ENCODE measurements around the gene CELA2A. TPM values are rescaled to one million over a fixed set of nuclear protein-coding genes. Genes with fewer than 3 reads are reported as not detected.
A peak's percentile ranks its signal among the peaks of the same experiment; 100 is the strongest.

CELA2A gene
- total and polyA plus RNA-seq, 4 experiments from 2014 or later: not detected

DNA sequence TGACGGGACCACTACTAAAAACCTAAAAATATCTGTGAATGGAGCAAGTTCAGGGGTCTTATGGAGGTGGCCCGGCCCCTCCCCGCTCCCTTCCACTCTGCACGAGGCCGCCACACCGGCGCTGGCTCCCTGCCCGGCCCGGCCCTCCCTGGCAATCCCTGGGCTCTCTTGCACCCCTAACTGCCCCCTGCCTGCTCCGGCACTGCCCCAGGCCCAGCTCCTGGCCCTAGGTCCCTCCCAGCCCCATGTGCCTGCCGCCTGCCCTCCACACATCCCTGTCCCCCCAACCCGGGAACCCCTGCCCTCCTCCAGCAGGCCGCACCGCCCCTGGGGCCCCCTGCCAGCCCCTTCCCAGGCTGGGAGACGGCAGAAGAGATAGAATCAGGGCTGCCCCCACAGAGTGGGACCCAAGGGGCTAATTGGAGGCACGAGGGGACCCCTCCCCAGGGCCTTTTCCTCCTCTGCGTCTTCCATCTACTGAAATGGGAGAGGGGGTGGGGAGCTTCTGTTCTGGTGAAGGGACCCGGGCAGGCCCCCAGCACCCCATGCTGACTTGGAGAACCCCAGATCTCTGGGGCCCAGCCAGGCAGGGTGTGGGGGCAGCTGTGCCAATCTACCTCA, 27.6 kb upstream of the CELA2A start:
- ChIA-PET CTCF (ENCODE audit: partially characterized antibody) (interaction anchor here (1.2 to 14.3 kb wide), 5 partner anchors 9 to 107 kb away, joined by 3 to 274 read pairs (median 4); no protein-coding TSS in a partner anchor), POLR2A (ENCODE audit: partially characterized antibody) (interaction anchor here (4.1 kb wide), 1 partner anchor 105 kb away, joined by 21 read pairs; no protein-coding TSS in a partner anchor)
- no peaks in the 10 kb centered on the region for H3K9me3 Mint-ChIP-seq
- H3K4me3 Mint-ChIP-seq: no peak overlapping the region
- Histone ChIP-seq H3K9me3 (ENCODE audit: control insufficient read depth in 1 of 2, low read length in 2 of 2) (no peaks in the 10 kb centered on the region), H3K4me1 (ENCODE audit: insufficient read depth, low read length) (no peaks in the 10 kb centered on the region), H3K36me3 (ENCODE audit: insufficient read depth, low read length) (peaks cover 9% of the 10 kb centered on the region), H3K27me3 (ENCODE audit: insufficient read depth, low read length) (no peaks in the 10 kb centered on the region), H3K27ac (ENCODE audit: low read depth, low read length) (no peak overlapping the region), H3K4me3 (ENCODE audit: low read length in 2 of 2) (no peak overlapping the region)
- no peak for DNase-seq
- peak overlapping the region in 2 of 7 donors; percentile 86 to 89 for H3K27ac Mint-ChIP-seq
- H3K27me3 Mint-ChIP-seq: no peaks in the 10 kb centered on the region
- intact Hi-C loops (cut with micrococcal nuclease): no loop called here
- H3K36me3 Mint-ChIP-seq: peaks cover 12 to 47% of the 10 kb centered on the region in 2 donors
- peaks cover 0 to 16% (median 1%) of the 10 kb centered on the region in 4 donors for H3K4me1 Mint-ChIP-seq

DNA sequence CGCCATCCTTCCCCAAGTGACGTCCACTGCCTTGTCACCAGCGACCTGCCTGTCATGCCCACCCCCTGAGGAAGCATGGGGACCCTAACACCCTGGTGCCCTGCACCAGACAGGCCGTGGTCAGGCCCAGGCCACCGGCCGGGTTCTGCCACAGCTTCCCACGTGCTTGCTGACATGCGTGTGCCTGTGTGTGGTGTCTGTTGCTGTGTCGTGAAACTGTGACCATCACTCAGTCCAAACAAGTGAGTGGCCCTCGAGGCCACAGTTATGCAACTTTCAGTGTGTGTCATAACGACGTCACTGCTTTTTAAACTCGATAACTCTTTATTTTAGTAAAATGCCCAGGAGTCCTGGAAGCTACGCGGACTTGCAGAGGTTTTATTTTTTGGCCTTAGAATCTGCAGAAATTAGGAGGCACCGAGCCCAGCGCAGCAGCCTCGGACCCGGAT, 26.8 kb upstream of the CELA2A start:
- peaks cover 12 to 41% of the 10 kb centered on the region in 2 donors for H3K36me3 Mint-ChIP-seq
- no peak overlapping the region for H3K4me3 ChIP-seq (ENCODE audit: low read length in 2 of 2)
- no peaks in the 10 kb centered on the region for H3K4me1 ChIP-seq (ENCODE audit: insufficient read depth, low read length)
- H3K27ac Mint-ChIP-seq: peak overlapping the region in 4 of 7 donors; percentile 67 to 89 (median 86)
- DNase-seq: no peak
- H3K36me3 ChIP-seq (ENCODE audit: insufficient read depth, low read length): peaks cover 9% of the 10 kb centered on the region
- no peak overlapping the region for H3K4me3 Mint-ChIP-seq
- ChIA-PET CTCF (ENCODE audit: partially characterized antibody) (interaction anchor here (1.0 to 14.3 kb wide), 10 partner anchors 10 to 301 kb away, joined by 3 to 274 read pairs (median 6); no protein-coding TSS in a partner anchor), POLR2A (ENCODE audit: partially characterized antibody) (interaction anchor here (4.1 kb wide), 1 partner anchor 106 kb away, joined by 21 read pairs; no protein-coding TSS in a partner anchor)
- no peaks in the 10 kb centered on the region for H3K27me3 Mint-ChIP-seq
- H3K27me3 ChIP-seq (ENCODE audit: insufficient read depth, low read length): no peaks in the 10 kb centered on the region
- intact Hi-C loops (cut with micrococcal nuclease): no loop called here
- H3K27ac ChIP-seq (ENCODE audit: low read depth, low read length): no peak overlapping the region
- no peaks in the 10 kb centered on the region for H3K9me3 Mint-ChIP-seq
- peaks cover 0 to 8% (median 0%) of the 10 kb centered on the region in 4 donors for H3K4me1 Mint-ChIP-seq
- H3K9me3 ChIP-seq (ENCODE audit: control insufficient read depth in 1 of 2, low read length in 2 of 2): no peaks in the 10 kb centered on the region

GRCh38 chr1:15430787-15431570, 25.6 kb upstream of the CELA2A start:
- peaks cover 8 to 32% of the 10 kb centered on the region in 2 donors for H3K36me3 Mint-ChIP-seq
- H3K27ac ChIP-seq (ENCODE audit: low read depth, low read length): no peak overlapping the region
- H3K4me1 Mint-ChIP-seq: peaks cover 0 to 7% (median 0%) of the 10 kb centered on the region in 4 donors
- no peaks in the 10 kb centered on the region for H3K9me3 Mint-ChIP-seq
- no peaks in the 10 kb centered on the region for H3K9me3 ChIP-seq (ENCODE audit: control insufficient read depth in 1 of 2, low read length in 2 of 2)
- no peak overlapping the region for H3K4me3 Mint-ChIP-seq
- POLR2A ChIA-PET (ENCODE audit: partially characterized antibody): interaction anchor here (0.7 to 4.1 kb wide), 4 partner anchors 9 to 111 kb away, joined by 3 to 21 read pairs (median 6); no protein-coding TSS in a partner anchor
- CTCF ChIA-PET (ENCODE audit: partially characterized antibody): interaction anchor here (0.6 to 14.3 kb wide), 16 partner anchors 9 to 303 kb away, joined by 3 to 274 read pairs (median 6); no protein-coding TSS in a partner anchor
- H3K36me3 ChIP-seq (ENCODE audit: insufficient read depth, low read length): peaks cover 9% of the 10 kb centered on the region
- no peaks in the 10 kb centered on the region for H3K27me3 Mint-ChIP-seq
- intact Hi-C loops (cut with micrococcal nuclease): no loop called here
- no peaks in the 10 kb centered on the region for H3K4me1 ChIP-seq (ENCODE audit: insufficient read depth, low read length)
- peak; percentile 62 to 75 (median 65) for DNase-seq
- H3K27ac Mint-ChIP-seq: peak overlapping the region in 5 of 7 donors; percentile 42 to 86 (median 72)
- H3K27me3 ChIP-seq (ENCODE audit: insufficient read depth, low read length): no peaks in the 10 kb centered on the region
- H3K4me3 ChIP-seq (ENCODE audit: low read length in 2 of 2): no peak overlapping the region

DNA sequence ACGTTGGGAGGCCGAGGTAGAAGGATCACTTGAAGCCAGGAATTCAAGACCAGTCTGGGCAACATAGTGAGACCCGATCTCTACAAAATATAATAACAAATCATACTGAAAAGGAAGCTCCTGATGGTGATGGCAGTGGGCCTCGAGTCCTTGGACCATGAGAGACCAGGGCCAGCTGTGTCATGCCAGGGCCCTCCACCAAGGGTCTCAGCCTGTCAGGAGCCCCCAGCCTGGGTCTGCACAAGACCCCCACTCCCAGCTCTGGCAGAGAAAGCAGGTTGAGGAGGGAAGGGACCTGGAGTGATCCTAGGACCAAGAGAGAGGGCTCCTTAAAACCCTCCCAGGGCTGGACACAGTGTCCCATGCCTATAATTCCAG, 25.0 kb upstream of the CELA2A start:
- Mint-ChIP-seq H3K27ac (peak overlapping the region in 1 of 7 donors; percentile 86), H3K9me3 (no peaks in the 10 kb centered on the region), H3K4me1 (peaks cover 0 to 2% (median 0%) of the 10 kb centered on the region in 4 donors), H3K27me3 (no peaks in the 10 kb centered on the region), H3K36me3 (peaks cover 2 to 27% of the 10 kb centered on the region in 2 donors), H3K4me3 (no peak overlapping the region)
- peaks cover 9% of the 10 kb centered on the region for H3K36me3 ChIP-seq (ENCODE audit: insufficient read depth, low read length)
- H3K4me1 ChIP-seq (ENCODE audit: insufficient read depth, low read length): no peaks in the 10 kb centered on the region
- no peaks in the 10 kb centered on the region for H3K9me3 ChIP-seq (ENCODE audit: control insufficient read depth in 1 of 2, low read length in 2 of 2)
- no peaks in the 10 kb centered on the region for H3K27me3 ChIP-seq (ENCODE audit: insufficient read depth, low read length)
- H3K27ac ChIP-seq (ENCODE audit: low read depth, low read length): no peak overlapping the region
- DNase-seq: no peak
- CTCF ChIA-PET (ENCODE audit: partially characterized antibody): interaction anchor here (0.6 to 14.3 kb wide), 17 partner anchors 10 to 303 kb away, joined by 3 to 274 read pairs (median 4); partner anchors contain the start of gene EFHD2
- POLR2A ChIA-PET (ENCODE audit: partially characterized antibody): interaction anchor here (0.7 to 4.1 kb wide), 4 partner anchors 20 to 111 kb away, joined by 3 to 21 read pairs (median 6); partner anchors contain the start of gene EFHD2
- no peak overlapping the region for H3K4me3 ChIP-seq (ENCODE audit: low read length in 2 of 2)
- intact Hi-C loops (cut with micrococcal nuclease): no loop called here

DNA sequence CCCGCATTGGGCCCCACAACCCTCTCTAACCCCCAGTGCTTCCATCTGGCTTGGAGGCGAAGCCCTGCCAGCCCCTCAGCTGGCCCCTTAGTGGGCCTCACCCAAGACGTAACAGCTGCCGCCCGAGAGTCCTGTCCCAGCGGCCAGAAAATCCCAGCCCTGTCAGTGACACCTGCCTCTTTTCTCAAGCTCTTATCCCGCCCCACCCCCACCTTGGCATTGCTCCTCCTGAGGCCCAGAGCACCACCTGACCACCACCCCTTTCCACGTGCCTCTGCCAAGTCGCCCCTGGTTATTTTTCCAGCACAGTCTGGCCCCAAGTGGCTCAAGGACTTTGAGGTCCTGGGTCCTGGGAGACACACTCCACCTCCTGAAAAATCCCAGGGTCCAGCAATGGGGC, 24.2 kb upstream of the CELA2A start:
- H3K9me3 Mint-ChIP-seq: no peaks in the 10 kb centered on the region
- Histone ChIP-seq H3K9me3 (ENCODE audit: control insufficient read depth in 1 of 2, low read length in 2 of 2) (no peaks in the 10 kb centered on the region), H3K4me3 (ENCODE audit: low read length in 2 of 2) (no peak overlapping the region), H3K27ac (ENCODE audit: low read depth, low read length) (no peak overlapping the region), H3K36me3 (ENCODE audit: insufficient read depth, low read length) (peaks cover 8% of the 10 kb centered on the region), H3K27me3 (ENCODE audit: insufficient read depth, low read length) (no peaks in the 10 kb centered on the region), H3K4me1 (ENCODE audit: insufficient read depth, low read length) (no peaks in the 10 kb centered on the region)
- H3K36me3 Mint-ChIP-seq: peaks cover 0 to 23% of the 10 kb centered on the region in 2 donors
- H3K4me3 Mint-ChIP-seq: peak overlapping the region in 1 of 8 donors; percentile 35
- intact Hi-C loops (cut with micrococcal nuclease): no loop called here
- no peaks in the 10 kb centered on the region for H3K27me3 Mint-ChIP-seq
- POLR2A ChIA-PET (ENCODE audit: partially characterized antibody): interaction anchor here (1.0 to 4.1 kb wide), 4 partner anchors 18 to 108 kb away, joined by 3 to 21 read pairs (median 6); partner anchors contain the start of gene EFHD2
- peak overlapping the region in 3 of 7 donors; percentile 7 to 76 (median 70) for H3K27ac Mint-ChIP-seq
- no peak for DNase-seq
- CTCF ChIA-PET (ENCODE audit: partially characterized antibody): interaction anchor here (0.7 to 14.3 kb wide), 12 partner anchors 10 to 116 kb away, joined by 3 to 274 read pairs (median 4); partner anchors contain the start of gene EFHD2
- H3K4me1 Mint-ChIP-seq: no peaks in the 10 kb centered on the region

DNA sequence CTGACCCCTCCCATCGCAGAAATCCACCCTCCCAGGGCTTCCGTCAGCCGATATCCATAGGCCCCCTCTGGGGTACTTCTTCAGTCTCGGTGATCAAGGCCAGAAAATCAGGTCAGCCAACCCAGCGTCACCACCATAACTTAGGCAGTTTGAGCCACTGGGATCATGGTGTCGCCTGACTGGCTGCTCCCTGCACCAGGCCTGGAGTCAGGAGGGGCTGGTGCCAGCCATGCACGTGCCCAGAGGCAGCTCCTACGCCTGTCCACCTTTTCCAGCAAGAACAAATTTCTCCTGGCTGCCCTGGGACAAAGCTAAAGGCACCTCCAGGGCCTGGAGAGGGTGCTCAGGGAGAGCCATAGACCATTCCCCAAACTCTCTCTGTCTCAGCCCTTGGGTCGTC, 23.1 kb upstream of the CELA2A start:
- Mint-ChIP-seq H3K9me3 (no peaks in the 10 kb centered on the region), H3K27me3 (no peaks in the 10 kb centered on the region), H3K4me3 (no peak overlapping the region), H3K27ac (peak overlapping the region in 1 of 7 donors; percentile 76), H3K4me1 (no peaks in the 10 kb centered on the region), H3K36me3 (peaks cover 0 to 12% of the 10 kb centered on the region in 2 donors)
- CTCF ChIA-PET (ENCODE audit: partially characterized antibody): interaction anchor here (14.3 kb wide), 1 partner anchor 111 kb away, joined by 274 read pairs; no protein-coding TSS in a partner anchor
- Histone ChIP-seq H3K9me3 (ENCODE audit: control insufficient read depth in 1 of 2, low read length in 2 of 2) (no peaks in the 10 kb centered on the region), H3K27ac (ENCODE audit: low read depth, low read length) (no peak overlapping the region), H3K4me3 (ENCODE audit: low read length in 2 of 2) (no peak overlapping the region), H3K4me1 (ENCODE audit: insufficient read depth, low read length) (no peaks in the 10 kb centered on the region), H3K27me3 (ENCODE audit: insufficient read depth, low read length) (no peaks in the 10 kb centered on the region), H3K36me3 (ENCODE audit: insufficient read depth, low read length) (no peaks in the 10 kb centered on the region)
- intact Hi-C loops (cut with micrococcal nuclease): no loop called here
- POLR2A ChIA-PET (ENCODE audit: partially characterized antibody): no interaction called here
- DNase-seq: no peak
